ENCODE data around the gene GAS5.
"Not testable (repeated sequence)": the region's sequence is repeated elsewhere in the genome, so short reads cannot be mapped to it uniquely, and the experiment has no call there.

GAS5 gene

DNA sequence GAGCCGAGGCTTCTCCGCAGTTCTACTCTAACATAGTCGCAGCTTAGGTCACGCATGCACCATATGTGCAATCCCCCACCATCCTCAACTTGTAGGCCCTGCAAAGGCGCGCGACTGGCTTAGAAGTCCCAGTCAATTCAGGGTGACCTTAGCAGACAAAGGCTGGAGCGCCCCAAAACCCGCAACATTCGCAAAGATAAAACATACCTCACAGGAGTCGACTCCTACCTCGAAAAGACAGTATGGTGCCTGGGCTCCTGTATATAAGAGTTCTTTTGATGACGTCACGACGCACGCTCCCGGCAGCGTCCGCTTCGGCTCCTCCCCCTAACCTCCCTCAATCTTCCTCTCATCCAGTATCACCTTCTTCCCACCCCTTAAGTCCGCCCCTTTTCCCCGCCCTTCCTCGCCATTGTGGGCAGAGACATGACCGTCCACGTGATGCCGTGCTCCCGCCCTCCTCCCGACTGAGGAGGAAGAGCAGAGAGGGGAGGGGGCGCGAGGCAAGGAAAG, at the start of gene GAS5:
TSS of gene GAS5 (minus strand) at position 237 of the 513 bp plus-strand sequence.
- peak; percentile 99 to 100 for DNase-seq

- no peak for DNase-seq
Observed at GRCh38 chr1:173917149-173917548, 49.4 kb upstream of the GAS5 start, which contains the start of gene SERPINC1. SERPINC1 (minus strand) TSS chr1:173917327; CDS start chr1:173917259, 68 bp downstream.

GRCh38 chr1:173916667-173917066, 48.9 kb upstream of the GAS5 start:
- no peak for DNase-seq

GRCh38 chr1:173915596-173915995, 47.8 kb upstream of the GAS5 start:
- no peak for DNase-seq

DNA sequence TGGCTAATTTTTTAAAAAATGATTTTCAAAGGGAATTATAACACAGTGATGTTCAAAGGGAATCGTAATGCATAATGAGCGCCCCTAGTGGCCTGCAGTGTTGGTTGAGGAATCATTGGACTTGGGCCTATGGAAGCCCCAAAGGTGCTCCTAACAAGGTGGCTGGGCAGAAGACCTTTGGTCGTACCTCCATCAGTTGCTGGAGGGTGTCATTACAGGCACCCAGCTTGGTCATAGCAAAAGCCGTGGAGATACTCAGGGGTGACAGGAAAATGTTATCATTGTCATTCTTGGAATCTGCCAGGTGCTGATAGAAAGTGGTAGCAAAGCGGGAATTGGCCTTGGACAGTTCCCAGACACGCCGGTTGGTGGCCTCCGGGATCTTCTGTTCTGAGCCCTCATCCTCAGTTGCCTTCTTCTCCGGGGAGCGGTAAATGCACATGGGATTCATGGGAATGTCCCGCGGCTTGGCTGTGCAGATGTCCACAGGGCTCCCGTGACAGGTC, 46.6 kb upstream of the GAS5 start:
- DNase-seq = peak; percentile 12 to 24

- DNase-seq = no peak
Observed at GRCh38 chr1:173913111-173913510, 45.3 kb upstream of the GAS5 start.

- DNase-seq = no peak
Observed at GRCh38 chr1:173903827-173904531, 36.2 kb upstream of the GAS5 start.

DNA sequence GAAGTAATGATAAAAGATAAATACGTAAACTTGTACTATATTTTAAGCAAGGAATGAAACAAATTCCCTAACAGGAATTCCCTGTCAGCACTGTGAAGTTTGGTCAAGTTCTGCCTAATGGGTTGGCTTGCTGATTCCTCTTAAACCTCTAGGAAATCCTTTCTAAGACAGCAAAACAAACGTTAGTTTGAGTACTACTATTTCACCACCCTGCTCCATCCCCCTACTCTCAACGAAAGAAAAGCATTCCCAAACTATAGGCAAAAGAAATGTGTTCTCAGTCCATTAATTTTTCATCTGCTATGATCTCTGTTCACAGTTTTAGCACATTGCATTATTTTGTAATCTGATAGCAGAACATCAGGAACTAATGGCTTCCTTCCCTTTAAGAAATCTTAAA, 33.2 kb upstream of the GAS5 start:
- no peak for DNase-seq

GRCh38 chr1:173900427-173900826, 32.6 kb upstream of the GAS5 start:
- DNase-seq = no peak

DNA sequence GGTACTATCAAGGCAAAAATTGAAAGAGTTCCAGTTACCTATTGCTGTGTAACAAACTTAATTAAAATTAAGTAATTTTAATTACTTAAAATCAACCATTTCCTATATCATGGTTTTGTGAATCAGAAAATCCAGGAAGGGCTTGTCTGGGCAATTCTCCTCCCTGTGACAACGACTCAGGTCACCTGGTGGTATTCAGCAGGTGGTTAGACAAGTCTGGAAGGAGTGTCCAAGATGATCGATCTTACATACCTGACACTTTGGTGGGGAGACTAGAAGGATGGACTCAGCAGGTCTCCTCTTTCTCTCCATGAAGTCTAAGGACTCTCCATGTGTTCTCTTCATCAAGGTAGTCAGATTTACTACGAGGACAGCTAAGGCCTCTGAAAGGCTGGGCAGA, 26.4 kb upstream of the GAS5 start:
- no peak for DNase-seq

GRCh38 chr1:173893611-173894010, 25.8 kb upstream of the GAS5 start:
- no peak for DNase-seq

- DNase-seq = no peak
Observed at GRCh38 chr1:173889885-173890284, 22.1 kb upstream of the GAS5 start.

DNA sequence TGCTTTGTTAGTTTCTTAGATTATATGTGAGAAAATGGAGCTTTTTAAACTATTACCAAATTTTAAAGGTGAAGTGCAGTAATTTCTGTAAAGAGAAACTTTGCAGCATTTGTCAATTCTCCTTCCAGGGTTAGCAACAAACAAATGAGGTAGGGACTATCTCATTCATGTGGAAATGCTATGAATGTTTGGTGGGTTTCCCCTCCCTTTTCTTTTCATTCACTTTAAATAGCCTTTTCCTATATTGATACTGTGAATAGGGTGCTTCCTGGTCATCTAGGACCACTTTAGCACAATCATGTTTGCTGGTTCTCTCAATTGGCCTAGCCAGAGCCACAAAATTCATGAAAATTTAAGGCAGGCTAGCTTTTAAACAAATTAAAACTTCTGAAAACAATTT, 21.0 kb upstream of the GAS5 start:
- DNase-seq = no peak

DNA sequence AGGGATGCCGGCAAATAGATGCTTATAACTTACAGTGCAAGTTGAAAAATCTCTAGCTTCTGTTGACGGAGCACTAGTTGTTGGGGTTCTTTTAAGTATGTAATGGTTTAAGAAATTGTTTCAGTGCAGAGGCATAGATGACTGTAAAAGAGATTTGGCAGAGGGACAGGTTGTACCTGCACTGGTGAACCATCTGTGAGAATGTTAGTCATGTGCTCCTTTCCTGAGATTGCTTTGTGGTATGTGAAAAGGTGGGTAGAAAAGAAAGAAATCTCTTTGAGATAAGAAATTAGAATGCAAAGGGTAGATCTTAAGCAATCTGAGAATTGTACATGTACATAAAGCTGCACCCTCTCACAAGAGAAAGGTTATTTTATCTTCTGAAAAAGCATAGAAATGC, 19.8 kb upstream of the GAS5 start:
- DNase-seq = no peak

GRCh38 chr1:173886746-173887611, 19.2 kb upstream of the GAS5 start:
- no peak for DNase-seq

- no peak for DNase-seq
Observed at GRCh38 chr1:173884701-173885100, 16.9 kb upstream of the GAS5 start.

- DNase-seq = not testable (repeated sequence)
Observed at GRCh38 chr1:173881117-173881516, 13.3 kb upstream of the GAS5 start.

DNA sequence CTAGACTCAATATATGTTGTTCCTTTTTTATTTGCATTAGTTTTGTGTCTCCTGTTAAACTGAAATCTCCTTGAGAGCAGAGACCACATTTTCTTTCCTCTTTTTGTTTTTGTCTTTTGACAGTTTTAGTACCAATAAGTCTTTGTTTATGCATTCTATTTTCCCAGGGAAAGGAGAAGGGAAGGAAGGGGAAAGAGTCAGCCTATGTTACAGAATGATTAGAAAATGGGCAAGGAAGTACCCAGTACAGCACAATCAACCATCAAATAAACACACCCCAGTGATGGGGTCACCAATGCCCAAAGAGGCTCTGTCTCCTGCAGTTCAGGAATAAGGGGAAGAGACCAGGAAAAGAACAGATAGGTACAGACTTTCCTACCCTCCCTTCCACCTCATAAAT, 10.5 kb upstream of the GAS5 start:
- no peak for DNase-seq

- DNase-seq = no peak
Observed at GRCh38 chr1:173876732-173877131, 8.9 kb upstream of the GAS5 start.

DNA sequence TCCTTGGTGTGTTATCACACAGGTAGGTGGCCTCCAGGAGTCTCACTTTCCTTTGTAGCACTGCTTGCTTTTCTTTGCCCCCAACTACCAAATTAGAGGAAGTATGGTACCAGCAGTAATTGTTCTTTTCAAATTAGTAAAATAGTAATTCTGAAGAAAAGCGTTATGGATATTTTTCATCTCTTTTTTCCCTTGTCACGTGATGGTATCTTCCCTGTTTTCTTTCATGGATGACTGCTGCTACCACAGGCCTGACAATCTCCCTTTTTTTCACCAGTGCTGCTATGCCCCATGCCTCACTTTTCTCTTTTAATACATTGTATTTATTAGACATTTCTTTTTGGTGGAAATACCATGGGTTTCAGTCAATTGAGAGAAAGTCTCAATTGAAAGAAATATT, 3.7 kb upstream of the GAS5 start:
- no peak for DNase-seq

DNA sequence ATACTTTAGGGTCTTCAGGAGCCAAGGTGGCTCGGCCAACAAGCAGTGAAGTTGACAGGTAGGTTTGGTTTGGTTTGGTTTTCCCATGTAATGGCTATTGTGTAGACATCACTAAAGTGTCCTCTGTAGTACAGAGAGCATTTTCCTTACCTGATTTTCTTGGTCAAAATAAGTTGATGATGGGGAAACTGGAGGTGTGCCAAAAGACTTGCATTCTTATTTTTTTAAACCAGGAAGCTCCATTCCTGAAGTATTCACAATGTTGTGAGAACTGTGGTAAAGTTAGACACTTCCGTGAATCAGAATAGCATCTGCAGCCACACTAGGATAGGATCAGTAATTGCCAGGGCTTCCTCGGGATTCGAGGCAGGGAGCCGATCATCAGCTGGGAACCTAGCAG, 3.3 kb upstream of the GAS5 start:
- DNase-seq = no peak

GRCh38 chr1:173870252-173871075, 2.7 kb upstream of the GAS5 start:
- peak; percentile 25 to 55 for DNase-seq

- no peak for DNase-seq
Observed at GRCh38 chr1:173869021-173869359, 1.2 kb upstream of the GAS5 start.
